Osteoblast (primary cell): Measurements from ENCODE around the gene PCDHB13. TPM values are rescaled to one million over a fixed set of nuclear protein-coding genes. Genes with fewer than 3 reads are reported as not detected.
"Not testable (repeated sequence)": the region's sequence is repeated elsewhere in the genome, so short reads cannot be mapped to it uniquely, and the experiment has no call there.

Experiments used
- DNase-seq: peaks from one replicate; pipeline ENCODE4 v3.0.0; 2011; ENCODE audit warnings: low spot score, mixed read lengths; ENCODE audit not compliant: insufficient read length; ENCODE audit errors: missing footprints
- H2AFZ ChIP-seq: 2 replicates; pipeline ENCODE4 v1.6.0; 2011; ENCODE audit warnings: mild to moderate bottlenecking, low read length
- H3K27ac ChIP-seq: 2 replicates; pipeline ENCODE4 v1.5.1; 2011; ENCODE audit warnings: mild to moderate bottlenecking, low read depth, low read length, moderate library complexity
- H3K27me3 ChIP-seq: 2 replicates; pipeline ENCODE4 v1.6.0; 2012; ENCODE audit warnings: mild to moderate bottlenecking, control low read depth, inconsistent platforms, low read length, moderate library complexity; ENCODE audit not compliant: insufficient read depth
- H3K36me3 ChIP-seq: 2 replicates; pipeline ENCODE4 v1.5.1; 2011; ENCODE audit warnings: mild to moderate bottlenecking, low read length, control low read depth, moderate library complexity; ENCODE audit not compliant: insufficient read depth
- H3K4me1 ChIP-seq: 2 replicates; pipeline ENCODE4 v1.5.1; 2011; ENCODE audit warnings: mild to moderate bottlenecking, low read length, control low read depth, moderate library complexity; ENCODE audit not compliant: insufficient read depth
- H3K4me2 ChIP-seq: 2 replicates; pipeline ENCODE4 v1.6.0; 2011; ENCODE audit warnings: mild to moderate bottlenecking, low read length; ENCODE audit not compliant: insufficient read depth
- H3K4me3 ChIP-seq: fragments of 200-600 bp; sonication (generic); 3 replicates; pipeline ENCODE4 v1.5.1; 2012; ENCODE audit warnings: mild to moderate bottlenecking, low read length, inconsistent platforms; ENCODE audit not compliant: insufficient read depth
- H3K79me2 ChIP-seq: 2 replicates; pipeline ENCODE4 v1.6.0; 2012; ENCODE audit warnings: mild to moderate bottlenecking, low read length, control low read depth, inconsistent platforms; ENCODE audit not compliant: insufficient read depth
- H3K9me3 ChIP-seq: 2 replicates; pipeline ENCODE4 v1.5.1; 2011; ENCODE audit warnings: low read depth, low read length, control low read depth
- H4K20me1 ChIP-seq: 2 replicates; pipeline ENCODE4 v1.6.0; 2012; ENCODE audit warnings: mild to moderate bottlenecking, low read length, control low read depth; ENCODE audit not compliant: insufficient read depth
- total RNA-seq: library from RNA; depleted of rRNA; stranded (reverse); fragments of >200 nt; gene quantifications from 2 replicates; pipeline ENCODE4 v1.2.3, GENCODE V29; 2012
- TF ChIP-seq, protein P1 (sequence below): IDR thresholded peaks from 2 replicates; pipeline ENCODE4 v1.5.1; 2011; ENCODE audit warnings: mild to moderate bottlenecking, low read depth, low read length, moderate library complexity; ENCODE audit errors: extremely low read depth

PCDHB13 gene
- total RNA-seq, result 2.1 and 2.2 TPM in 2 replicates

DNA sequence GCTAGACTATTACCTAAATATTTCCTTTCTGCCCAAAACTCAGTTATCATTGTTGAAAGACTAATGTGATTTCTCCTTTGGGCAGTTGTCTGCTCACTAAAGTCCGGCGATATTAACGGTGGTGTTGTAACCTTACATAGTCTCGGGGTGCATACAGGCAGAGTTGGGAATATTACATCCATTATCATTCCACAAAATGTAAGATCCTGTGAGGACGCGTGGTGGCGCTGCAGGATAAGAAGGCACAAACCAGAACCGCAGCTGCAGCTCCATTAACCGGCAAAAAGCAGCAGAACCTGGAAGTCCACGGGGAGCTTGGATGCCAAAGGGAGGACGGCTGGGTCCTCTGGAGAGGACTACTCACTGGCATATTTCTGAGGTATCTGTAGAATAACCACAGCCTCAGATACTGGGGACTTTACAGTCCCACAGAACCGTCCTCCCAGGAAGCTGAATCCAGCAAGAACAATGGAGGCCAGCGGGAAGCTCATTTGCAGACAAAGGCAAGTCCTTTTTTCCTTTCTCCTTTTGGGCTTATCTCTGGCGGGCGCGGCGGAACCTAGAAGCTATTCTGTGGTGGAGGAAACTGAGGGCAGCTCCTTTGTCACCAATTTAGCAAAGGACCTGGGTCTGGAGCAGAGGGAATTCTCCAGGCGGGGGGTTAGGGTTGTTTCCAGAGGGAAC lies at the start of gene PCDHB13:
PCDHB13 (plus strand) TSS at position 264 of the 684 bp plus-strand sequence; CDS start at position 469, 205 bp downstream.
- H3K9me3 ChIP-seq, H3K4me1 ChIP-seq, H3K27ac ChIP-seq, H3K36me3 ChIP-seq, H3K79me2 ChIP-seq, H2AFZ ChIP-seq, H3K4me3 ChIP-seq, H3K4me2 ChIP-seq, DNase-seq, H4K20me1 ChIP-seq, H3K27me3 ChIP-seq: not testable (repeated sequence)
- TF ChIP-seq, protein P1, sequence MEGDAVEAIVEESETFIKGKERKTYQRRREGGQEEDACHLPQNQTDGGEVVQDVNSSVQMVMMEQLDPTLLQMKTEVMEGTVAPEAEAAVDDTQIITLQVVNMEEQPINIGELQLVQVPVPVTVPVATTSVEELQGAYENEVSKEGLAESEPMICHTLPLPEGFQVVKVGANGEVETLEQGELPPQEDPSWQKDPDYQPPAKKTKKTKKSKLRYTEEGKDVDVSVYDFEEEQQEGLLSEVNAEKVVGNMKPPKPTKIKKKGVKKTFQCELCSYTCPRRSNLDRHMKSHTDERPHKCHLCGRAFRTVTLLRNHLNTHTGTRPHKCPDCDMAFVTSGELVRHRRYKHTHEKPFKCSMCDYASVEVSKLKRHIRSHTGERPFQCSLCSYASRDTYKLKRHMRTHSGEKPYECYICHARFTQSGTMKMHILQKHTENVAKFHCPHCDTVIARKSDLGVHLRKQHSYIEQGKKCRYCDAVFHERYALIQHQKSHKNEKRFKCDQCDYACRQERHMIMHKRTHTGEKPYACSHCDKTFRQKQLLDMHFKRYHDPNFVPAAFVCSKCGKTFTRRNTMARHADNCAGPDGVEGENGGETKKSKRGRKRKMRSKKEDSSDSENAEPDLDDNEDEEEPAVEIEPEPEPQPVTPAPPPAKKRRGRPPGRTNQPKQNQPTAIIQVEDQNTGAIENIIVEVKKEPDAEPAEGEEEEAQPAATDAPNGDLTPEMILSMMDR, result peak; percentile 34

DNA sequence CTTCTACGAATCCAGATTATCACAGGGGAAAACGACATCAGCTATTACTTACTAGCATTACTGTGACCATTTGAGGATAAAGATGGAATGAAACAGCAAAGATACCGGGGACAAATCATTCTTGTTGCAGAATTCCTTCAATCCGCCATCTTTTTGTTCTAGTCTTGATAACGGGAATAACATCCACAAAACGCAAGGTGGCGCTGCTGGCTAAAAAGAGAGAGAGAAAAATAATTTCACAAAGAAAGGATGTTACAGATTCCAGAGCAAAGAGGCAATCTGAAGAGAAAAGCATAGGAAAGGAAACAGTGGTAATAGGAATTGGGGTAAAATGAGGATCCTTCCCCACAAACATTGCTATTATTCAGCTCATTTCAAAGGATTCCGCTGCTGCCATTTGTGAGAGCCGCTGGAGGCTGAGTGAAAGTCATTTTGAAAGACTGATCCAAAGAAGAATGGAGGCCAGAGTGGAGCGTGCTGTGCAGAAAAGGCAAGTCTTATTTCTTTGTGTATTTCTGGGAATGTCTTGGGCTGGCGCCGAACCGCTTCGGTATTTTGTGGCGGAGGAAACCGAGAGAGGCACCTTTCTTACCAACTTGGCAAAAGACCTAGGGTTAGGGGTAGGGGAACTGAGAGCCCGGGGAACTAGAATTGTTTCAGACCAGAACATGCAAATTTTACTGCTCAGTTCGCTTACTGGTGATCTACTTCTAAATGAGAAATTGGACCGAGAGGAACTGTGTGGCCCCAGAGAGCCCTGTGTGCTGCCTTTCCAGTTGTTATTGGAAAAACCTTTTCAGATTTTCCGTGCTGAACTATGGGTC lies 41.1 kb upstream of the PCDHB13 start, which contains the start of gene PCDHB7:
PCDHB7 (plus strand) TSS at position 264 of the 824 bp plus-strand sequence; CDS start at position 456, 192 bp downstream.
- TF ChIP-seq, protein P1, result peak; percentile 61
- H2AFZ ChIP-seq, result peak within 1 kb of the TSS; percentile 39
- DNase-seq, result peak; percentile 71
- peak within 1 kb of the TSS; percentile 11 for H3K4me3 ChIP-seq
- no peaks in the 10 kb centered on the region for H4K20me1 ChIP-seq
- H3K27ac ChIP-seq, result no peak within 1 kb of the TSS
- H3K4me1 ChIP-seq, result no peaks in the 10 kb centered on the region
- H3K79me2 ChIP-seq, result no peaks in the 10 kb centered on the region
- no peaks in the 10 kb centered on the region for H3K27me3 ChIP-seq
- H3K9me3 ChIP-seq, result no peaks in the 10 kb centered on the region
- H3K36me3 ChIP-seq, result no peaks in the 10 kb centered on the region
- H3K4me2 ChIP-seq, result peak within 1 kb of the TSS; percentile 37

DNA sequence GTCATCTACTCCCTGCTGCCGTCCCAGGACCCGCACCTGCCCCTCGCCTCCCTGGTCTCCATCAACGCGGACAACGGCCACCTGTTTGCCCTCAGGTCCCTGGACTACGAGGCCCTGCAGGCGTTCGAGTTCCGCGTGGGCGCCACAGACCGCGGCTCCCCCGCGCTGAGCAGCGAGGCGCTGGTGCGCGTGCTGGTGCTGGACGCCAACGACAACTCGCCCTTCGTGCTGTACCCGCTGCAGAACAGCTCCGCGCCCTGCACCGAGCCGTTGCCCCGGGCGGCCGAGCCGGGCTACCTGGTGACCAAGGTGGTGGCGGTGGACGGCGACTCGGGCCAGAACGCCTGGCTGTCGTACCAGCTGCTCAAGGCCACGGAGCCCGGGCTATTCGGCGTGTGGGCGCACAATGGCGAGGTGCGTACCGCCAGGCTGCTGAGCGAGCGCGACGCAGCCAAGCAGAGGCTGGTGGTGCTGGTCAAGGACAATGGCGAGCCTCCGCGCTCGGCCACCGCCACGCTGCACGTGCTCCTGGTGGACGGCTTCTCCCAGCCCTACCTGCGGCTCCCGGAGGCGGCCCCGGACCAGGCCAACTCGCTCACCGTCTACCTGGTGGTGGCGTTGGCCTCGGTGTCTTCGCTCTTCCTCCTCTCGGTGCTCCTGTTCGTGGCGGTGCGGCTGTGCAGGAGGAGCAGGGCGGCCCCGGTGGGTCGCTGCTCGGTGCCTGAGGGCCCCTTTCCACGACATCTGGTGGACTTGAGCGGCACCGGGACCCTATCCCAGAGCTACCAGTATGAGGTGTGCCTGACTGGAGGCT lies 39.2 kb upstream of the PCDHB13 start:
- H2AFZ ChIP-seq, H3K79me2 ChIP-seq, H3K27me3 ChIP-seq, H3K27ac ChIP-seq, H3K4me1 ChIP-seq, DNase-seq, H3K9me3 ChIP-seq, H4K20me1 ChIP-seq, H3K4me3 ChIP-seq, H3K36me3 ChIP-seq, H3K4me2 ChIP-seq: not testable (repeated sequence)

DNA sequence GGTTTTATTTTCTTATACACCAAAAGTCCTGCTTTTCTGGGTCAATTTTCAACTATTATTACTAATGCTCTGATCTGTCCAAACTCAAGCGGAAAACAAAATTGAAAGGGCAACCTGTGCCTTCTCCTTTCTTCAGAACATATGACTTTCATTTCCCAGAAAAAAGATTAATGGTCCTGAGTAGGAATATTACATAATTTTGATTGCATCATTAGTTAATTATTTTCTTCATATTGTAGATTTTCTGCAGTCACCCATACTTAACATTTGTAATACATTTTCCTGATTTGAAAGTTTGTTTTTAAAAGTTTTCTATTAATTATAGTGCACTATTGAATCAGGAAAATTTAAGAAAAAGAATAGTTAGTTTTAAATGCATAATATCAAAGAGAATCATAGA lies 37.8 kb upstream of the PCDHB13 start:
- Histone ChIP-seq H4K20me1 (no peaks in the 10 kb centered on the region), H3K4me3 (no peak overlapping the region), H3K27ac (no peak overlapping the region), H2AFZ (no peak overlapping the region), H3K4me2 (no peak overlapping the region), H3K4me1 (no peaks in the 10 kb centered on the region), H3K27me3 (no peaks in the 10 kb centered on the region), H3K9me3 (no peaks in the 10 kb centered on the region), H3K79me2 (no peaks in the 10 kb centered on the region), H3K36me3 (no peaks in the 10 kb centered on the region)
- TF ChIP-seq, protein P1, result no peak
- no peak for DNase-seq
